HL-60/S4 (cell line): ENCODE measurements around the gene GDPD5.

Experiments used
- in situ Hi-C: fragments of 300-500 bp; cut with MboI; formaldehyde crosslinking; loops from 2 replicates; pipeline ENCODE4 v1.14.3; 2022; ENCODE audit warnings: low sequenced_read_pairs

The GDPD5 gene

GRCh38 chr11:75525433-75526191 is at the start of gene GDPD5:
Gene GDPD5, minus strand, starts transcription at chr11:75525941. Its CDS starts 48,206 bp downstream, at chr11:75477735.
- in situ Hi-C loops = loop anchor here (25.0 kb wide), 1 partner anchor 238 kb away; no protein-coding TSS in a partner anchor

GRCh38 chr11:75574698-75575602 is 49.2 kb upstream of the GDPD5 start:
- in situ Hi-C loops = no loop called here

- in situ Hi-C loops = no loop called here
Measured at GRCh38 chr11:75572744-75573143, 47.0 kb upstream of the GDPD5 start.

GRCh38 chr11:75571625-75572024 is 45.9 kb upstream of the GDPD5 start:
- in situ Hi-C loops = no loop called here

- in situ Hi-C loops = no loop called here
Measured at GRCh38 chr11:75570559-75571139, 44.9 kb upstream of the GDPD5 start.

- in situ Hi-C loops = no loop called here
Measured at GRCh38 chr11:75568616-75569219, 43.0 kb upstream of the GDPD5 start.

DNA sequence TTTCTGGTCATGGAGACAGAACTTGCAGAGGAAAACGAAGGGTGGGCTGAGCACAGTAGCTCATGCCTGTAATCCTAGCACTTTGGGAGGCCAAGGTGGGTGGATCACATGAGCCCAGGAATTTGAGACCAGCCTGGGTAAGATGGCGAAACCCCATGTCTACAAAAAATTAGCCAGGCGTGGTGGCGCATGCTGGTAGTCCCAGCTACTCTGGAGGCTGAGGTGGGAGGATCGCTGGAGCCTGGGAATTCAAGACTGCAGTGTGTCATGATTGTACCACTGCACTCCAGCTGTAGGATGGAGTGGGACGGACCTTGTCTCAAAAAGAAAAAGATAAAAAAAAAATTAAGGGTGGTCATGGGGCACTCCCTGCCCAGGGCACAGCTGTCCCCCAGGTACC is 42.2 kb upstream of the GDPD5 start:
- in situ Hi-C loops = no loop called here

- in situ Hi-C loops = no loop called here
Measured at GRCh38 chr11:75566763-75567279, 41.1 kb upstream of the GDPD5 start.

- in situ Hi-C loops = no loop called here
Measured at GRCh38 chr11:75565916-75566762, 40.4 kb upstream of the GDPD5 start.

- in situ Hi-C loops = no loop called here
Measured at GRCh38 chr11:75565221-75565814, 39.6 kb upstream of the GDPD5 start.

GRCh38 chr11:75563978-75564552 is 38.3 kb upstream of the GDPD5 start:
- in situ Hi-C loops = no loop called here

GRCh38 chr11:75563501-75563977 is 37.8 kb upstream of the GDPD5 start:
- in situ Hi-C loops = no loop called here

- in situ Hi-C loops = no loop called here
Measured at GRCh38 chr11:75562836-75563484, 37.2 kb upstream of the GDPD5 start.

DNA sequence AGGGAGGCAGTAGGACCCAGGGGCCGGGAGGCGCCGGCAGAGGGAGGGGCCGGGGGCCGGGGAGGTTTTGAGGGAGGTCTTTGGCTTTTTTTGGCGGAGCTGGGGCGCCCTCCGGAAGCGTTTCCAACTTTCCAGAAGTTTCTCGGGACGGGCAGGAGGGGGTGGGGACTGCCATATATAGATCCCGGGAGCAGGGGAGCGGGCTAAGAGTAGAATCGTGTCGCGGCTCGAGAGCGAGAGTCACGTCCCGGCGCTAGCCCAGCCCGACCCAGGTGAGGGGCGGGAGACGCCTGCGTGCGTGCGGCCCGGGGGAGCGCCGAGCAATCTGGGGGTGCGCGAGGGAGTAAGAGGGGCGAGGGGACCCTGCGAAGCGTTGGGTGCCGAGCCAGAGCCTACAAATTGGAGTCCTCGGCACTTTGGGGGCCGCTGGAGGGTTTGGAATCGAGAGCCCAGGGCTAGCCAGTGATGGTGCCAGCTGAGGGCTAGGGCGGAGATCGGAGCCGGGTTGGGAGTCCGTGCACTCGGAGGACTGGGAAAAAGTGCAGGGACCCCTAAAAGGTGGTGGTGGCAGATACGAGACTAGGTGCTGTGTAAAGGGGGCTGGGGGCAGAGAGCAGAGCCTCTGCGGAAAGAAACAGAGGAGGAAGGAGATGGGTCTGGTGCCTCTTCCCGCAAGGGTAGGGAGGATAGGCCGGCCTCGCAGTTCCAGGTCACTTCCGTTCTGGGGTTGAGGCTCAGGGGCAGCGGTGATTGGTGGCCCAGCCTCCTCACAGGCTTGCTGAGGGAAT is 36.5 kb upstream of the GDPD5 start, which contains the start of gene SERPINH1:
Gene SERPINH1, plus strand, starts transcription at position 206 of the 788 bp plus-strand sequence. CDS start 4,097 bp downstream, outside the sequence.
- in situ Hi-C loops = no loop called here

GRCh38 chr11:75561426-75562047 is 35.8 kb upstream of the GDPD5 start:
- in situ Hi-C loops = no loop called here

DNA sequence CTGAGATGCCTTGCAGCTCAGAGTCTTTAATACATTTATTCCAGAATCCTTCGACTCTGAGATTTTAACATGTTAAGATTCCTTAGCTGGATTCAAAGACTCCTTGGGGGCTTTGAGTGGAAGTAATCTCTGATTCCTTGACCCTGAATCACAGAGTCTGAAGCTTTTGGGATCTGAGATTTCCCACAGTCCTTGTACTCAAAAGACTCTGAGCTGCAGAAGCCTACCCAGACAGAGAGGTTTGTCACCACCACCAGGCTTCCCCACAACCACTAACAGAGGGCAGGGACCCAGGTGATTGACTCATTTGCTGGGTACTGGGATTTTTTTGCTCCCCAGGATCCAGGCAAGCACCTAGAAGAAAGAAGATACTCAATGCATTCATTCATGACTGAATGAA is 34.9 kb upstream of the GDPD5 start:
- in situ Hi-C loops = no loop called here
